Measurements from ENCODE around the gene SLC43A3.
A peak's percentile ranks its signal among the peaks of the same experiment; 100 is the strongest.
"Not testable (repeated sequence)": the region's sequence is repeated elsewhere in the genome, so short reads cannot be mapped to it uniquely, and the experiment has no call there.

Gene SLC43A3

GRCh38 chr11:57377107-57377506 lies 49.8 kb downstream of the SLC43A3 start:
- DNase-seq, result no peak

- no peak for DNase-seq
Measured at GRCh38 chr11:57376095-57377090, 50.5 kb downstream of the SLC43A3 start.

GRCh38 chr11:57375490-57375889 lies 51.4 kb downstream of the SLC43A3 start:
- DNase-seq, result no peak

GRCh38 chr11:57374966-57375365 lies 52.0 kb downstream of the SLC43A3 start:
- DNase-seq, result no peak

- no peak for DNase-seq
Measured at GRCh38 chr11:57373146-57373545, 53.8 kb downstream of the SLC43A3 start.

- DNase-seq, result no peak
Measured at GRCh38 chr11:57370941-57371340, 56.0 kb downstream of the SLC43A3 start.

- DNase-seq, result no peak
Measured at GRCh38 chr11:57370251-57370650, 56.7 kb downstream of the SLC43A3 start.

- no peak for DNase-seq
Measured at GRCh38 chr11:57368845-57369232, 58.1 kb downstream of the SLC43A3 start.

GRCh38 chr11:57368106-57368844 lies 58.6 kb downstream of the SLC43A3 start:
- peak in 1 of 2 experiments; percentile 29 for DNase-seq

GRCh38 chr11:57364851-57365660 lies 61.9 kb downstream of the SLC43A3 start:
- DNase-seq, result no peak

- DNase-seq, result no peak
Measured at GRCh38 chr11:57363131-57364080, 63.5 kb downstream of the SLC43A3 start.

GRCh38 chr11:57361926-57362325 lies 65.0 kb downstream of the SLC43A3 start:
- no peak for DNase-seq

- not testable (repeated sequence) for DNase-seq
Measured at GRCh38 chr11:57361420-57361819, 65.5 kb downstream of the SLC43A3 start.

GRCh38 chr11:57360991-57361390 lies 65.9 kb downstream of the SLC43A3 start:
- no peak for DNase-seq

GRCh38 chr11:57359896-57360690 lies 66.8 kb downstream of the SLC43A3 start:
- no peak for DNase-seq

GRCh38 chr11:57359396-57359795 lies 67.5 kb downstream of the SLC43A3 start:
- no peak for DNase-seq

- no peak for DNase-seq
Measured at GRCh38 chr11:57358991-57359390, 67.9 kb downstream of the SLC43A3 start.

GRCh38 chr11:57358543-57358961 lies 68.4 kb downstream of the SLC43A3 start:
- DNase-seq, result no peak

- no peak for DNase-seq
Measured at GRCh38 chr11:57357856-57358255, 69.1 kb downstream of the SLC43A3 start.

GRCh38 chr11:57357310-57357709 lies 69.6 kb downstream of the SLC43A3 start:
- DNase-seq, result no peak

Measured in Kasumi-1 (cell line).